Upper lobe of right lung (tissue), 1 donor: ENCODE results near the gene EXOC1. TPM values are rescaled to one million over a fixed set of nuclear protein-coding genes. Genes with fewer than 3 reads are reported as not detected.

Source experiments
- ATAC-seq: fragments of 200-7000 bp; cut with Tn5 transposase; one replicate; pipeline ENCODE4 v1.9.1; 2020; ENCODE audit warnings: mild to moderate bottlenecking, moderate library complexity
- DNase-seq: peaks from one replicate; pipeline ENCODE4 v3.0.0-alpha.2; 2020
- H3K27ac ChIP-seq: fragments of 200-600 bp; one replicate; pipeline ENCODE4 v1.8.0; 2022
- H3K27me3 ChIP-seq: fragments of 200-600 bp; one replicate; pipeline ENCODE4 v1.8.0; 2022; ENCODE audit warnings: mild to moderate bottlenecking
- H3K36me3 ChIP-seq: fragments of 200-600 bp; one replicate; pipeline ENCODE4 v1.8.0; 2022
- H3K4me1 ChIP-seq: fragments of 200-600 bp; one replicate; pipeline ENCODE4 v1.8.0; 2022
- H3K4me3 ChIP-seq: fragments of 200-600 bp; one replicate; pipeline ENCODE4 v1.8.0; 2022; ENCODE audit warnings: mild to moderate bottlenecking
- H3K9me3 ChIP-seq: fragments of 200-600 bp; one replicate; pipeline ENCODE4 v1.8.0; 2022
- intact Hi-C: fragments of 100-400 bp; cut with DNase I; formaldehyde crosslinking; loops from one replicate; pipeline ENCODE4 v1.11.0; 2022
- total RNA-seq: library from RNA; stranded (reverse); fragmentation: NEBNext Ultra II Directional; extraction: Animal tissue kit (Norgen Biotek cat#: 25700); gene quantifications from one replicate; pipeline ENCODE4 v1.2.1, GENCODE V29; 2021
- TF ChIP-seq, protein P1 (sequence below): fragments of 200-600 bp; IDR thresholded peaks from one replicate; pipeline ENCODE4 v1.8.0; 2022; ENCODE audit warnings: antibody characterized with exemption
- donor health status: DM: no; HTN: yes; CAD: no; lungs with severe emphysema.

EXOC1 gene
- total RNA-seq, 1 donor from 2014 or later, result 32.9 TPM

DNA sequence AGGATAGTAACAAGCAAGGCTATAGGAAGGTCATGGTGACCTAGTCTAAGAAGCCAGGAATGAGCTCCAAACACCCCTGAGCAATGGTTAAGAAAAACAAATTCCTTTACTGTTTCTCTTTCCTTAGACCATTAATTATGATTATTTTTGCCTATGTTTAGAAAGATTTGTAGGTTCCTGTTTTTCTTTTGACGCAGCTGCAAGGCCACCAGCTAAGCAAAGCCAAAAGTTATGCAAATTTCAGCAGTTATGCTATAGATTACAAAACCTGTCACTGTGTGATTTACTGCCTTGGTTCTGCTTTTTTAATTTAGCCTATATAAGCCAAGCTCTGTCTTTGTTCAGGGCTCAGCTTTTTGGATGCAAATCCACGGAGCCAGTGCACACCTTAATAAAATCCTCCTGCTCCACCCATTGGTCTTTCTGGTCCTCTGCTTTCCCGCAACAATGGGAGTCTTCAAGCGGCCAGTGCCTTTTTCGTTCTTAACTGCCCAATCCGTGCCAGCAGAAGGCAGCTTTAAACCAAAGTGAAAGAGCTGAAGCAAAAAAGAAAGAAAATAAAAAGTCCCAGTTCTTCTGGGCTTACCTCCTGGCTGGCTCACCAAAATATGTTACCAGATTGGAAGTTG lies 93.9 kb downstream of the EXOC1 start:
- H3K36me3 ChIP-seq, result peaks cover under 1% of the 10 kb centered on the region
- intact Hi-C loops, result no loop called here
- no peaks in the 10 kb centered on the region for H3K27me3 ChIP-seq
- DNase-seq, result no peak
- TF ChIP-seq, protein P1, sequence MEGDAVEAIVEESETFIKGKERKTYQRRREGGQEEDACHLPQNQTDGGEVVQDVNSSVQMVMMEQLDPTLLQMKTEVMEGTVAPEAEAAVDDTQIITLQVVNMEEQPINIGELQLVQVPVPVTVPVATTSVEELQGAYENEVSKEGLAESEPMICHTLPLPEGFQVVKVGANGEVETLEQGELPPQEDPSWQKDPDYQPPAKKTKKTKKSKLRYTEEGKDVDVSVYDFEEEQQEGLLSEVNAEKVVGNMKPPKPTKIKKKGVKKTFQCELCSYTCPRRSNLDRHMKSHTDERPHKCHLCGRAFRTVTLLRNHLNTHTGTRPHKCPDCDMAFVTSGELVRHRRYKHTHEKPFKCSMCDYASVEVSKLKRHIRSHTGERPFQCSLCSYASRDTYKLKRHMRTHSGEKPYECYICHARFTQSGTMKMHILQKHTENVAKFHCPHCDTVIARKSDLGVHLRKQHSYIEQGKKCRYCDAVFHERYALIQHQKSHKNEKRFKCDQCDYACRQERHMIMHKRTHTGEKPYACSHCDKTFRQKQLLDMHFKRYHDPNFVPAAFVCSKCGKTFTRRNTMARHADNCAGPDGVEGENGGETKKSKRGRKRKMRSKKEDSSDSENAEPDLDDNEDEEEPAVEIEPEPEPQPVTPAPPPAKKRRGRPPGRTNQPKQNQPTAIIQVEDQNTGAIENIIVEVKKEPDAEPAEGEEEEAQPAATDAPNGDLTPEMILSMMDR, result no peak
- no peak for ATAC-seq
- H3K9me3 ChIP-seq, result no peaks in the 10 kb centered on the region
- H3K4me3 ChIP-seq, result peak overlapping the region; percentile 82
- H3K27ac ChIP-seq, result peak overlapping the region; percentile 90
- peaks cover 5% of the 10 kb centered on the region for H3K4me1 ChIP-seq

DNA sequence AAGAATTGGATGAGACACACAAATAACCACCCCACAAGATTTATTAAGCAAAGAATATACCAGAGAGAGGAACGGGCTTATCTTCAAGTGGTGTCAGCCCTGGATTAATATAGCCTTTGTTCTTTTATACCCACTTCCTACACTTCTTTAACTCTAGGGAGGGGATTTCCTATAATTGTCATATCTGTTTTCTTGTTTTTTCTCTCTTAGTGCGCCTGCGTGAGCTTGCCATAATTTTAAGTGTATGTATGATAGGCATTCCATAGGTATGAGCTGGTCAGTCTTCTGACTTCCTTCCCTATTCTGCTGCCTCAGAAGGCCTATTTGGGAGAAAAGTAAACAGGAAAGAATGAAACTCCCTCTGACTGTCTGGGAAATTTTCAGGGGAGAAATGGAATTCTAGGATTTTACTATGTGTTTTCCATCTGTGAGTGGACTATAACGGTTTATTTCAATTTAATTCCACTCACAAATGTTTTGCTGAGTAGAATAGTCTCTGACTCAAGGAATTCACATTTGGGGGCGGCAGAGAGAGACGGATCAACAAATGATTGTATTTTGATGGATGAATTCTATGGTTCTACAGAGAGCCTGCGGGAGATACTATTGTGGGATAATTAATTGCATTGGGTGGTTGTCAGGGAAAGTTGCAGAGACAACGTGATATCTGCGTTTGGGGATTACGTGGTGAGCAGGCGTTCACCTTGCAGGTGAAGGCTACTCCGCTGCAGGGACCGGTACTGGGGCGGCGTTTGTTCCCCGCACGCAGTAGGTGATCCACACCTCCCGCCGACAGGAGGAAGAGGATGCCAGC lies 94.7 kb downstream of the EXOC1 start:
- Histone ChIP-seq H3K27me3 (no peaks in the 10 kb centered on the region), H3K36me3 (peaks cover 7% of the 10 kb centered on the region), H3K27ac (peak overlapping the region; percentile 90), H3K9me3 (no peaks in the 10 kb centered on the region), H3K4me1 (peaks cover 5% of the 10 kb centered on the region), H3K4me3 (peak overlapping the region; percentile 82)
- intact Hi-C loops, result no loop called here
- no peak for ATAC-seq
- TF ChIP-seq, protein P1, result no peak
- no peak for DNase-seq

- Histone ChIP-seq H3K4me1 (peaks cover 5% of the 10 kb centered on the region), H3K27me3 (no peaks in the 10 kb centered on the region), H3K4me3 (peak within 1 kb of the TSS; percentile 82), H3K36me3 (peaks cover 7% of the 10 kb centered on the region), H3K9me3 (no peaks in the 10 kb centered on the region), H3K27ac (peak within 1 kb of the TSS; percentile 90)
- intact Hi-C loops, result no loop called here
- DNase-seq (peak; percentile 99), ATAC-seq (peak; percentile 97)
- TF ChIP-seq, protein P1, result peak; percentile 97
These were observed 95.5 kb downstream of the EXOC1 start, which contains the start of gene CEP135 for GRCh38 chr4:55948726-55949481. TSS of gene CEP135 (plus strand) at chr4:55948945. CDS start at chr4:55952131, 3,186 bp downstream.

GRCh38 chr4:55949482-55949802 lies 96.0 kb downstream of the EXOC1 start:
- ATAC-seq, result no peak

More at GRCh38 chr4:55949482-55949802, 96.0 kb downstream of the EXOC1 start:
- H3K4me3 ChIP-seq, result peak overlapping the region; percentile 82
- intact Hi-C loops, result no loop called here
- DNase-seq, result no peak
- peak overlapping the region; percentile 90 for H3K27ac ChIP-seq
- TF ChIP-seq, protein P1, result no peak
- H3K27me3 ChIP-seq, result no peaks in the 10 kb centered on the region
- peaks cover 12% of the 10 kb centered on the region for H3K36me3 ChIP-seq
- H3K9me3 ChIP-seq, result no peaks in the 10 kb centered on the region
- H3K4me1 ChIP-seq, result peaks cover 5% of the 10 kb centered on the region
